Aorta (tissue), 5 donors: ENCODE data around the gene TSHZ3. TPM values are rescaled to one million over a fixed set of nuclear protein-coding genes. Genes with fewer than 3 reads are reported as not detected.

Experiments used
- ATAC-seq: fragments of 200-7000 bp; cut with Tn5 transposase; one replicate; pipeline ENCODE4 v1.9.1; 2022; ENCODE audit warnings: moderate library complexity; ENCODE audit not compliant: low FRiP score
- DNase-seq, 2 donors: peaks; one replicate each; pipeline ENCODE4 v3.0.0-alpha.2; 2020
- H3K27ac ChIP-seq, 2 donors: one replicate each; pipeline ENCODE4 v1.5.1; 2013; ENCODE audit warnings: low read length in 2 of 2, mild to moderate bottlenecking in 2 of 2, moderate library complexity in 2 of 2, control low read depth in 1 of 2, inconsistent platforms in 1 of 2, low read depth in 1 of 2
- H3K27me3 ChIP-seq, 2 donors: one replicate each; pipeline ENCODE4 v1.6.1; 2013; ENCODE audit warnings: control low read depth in 1 of 2, low read length in 1 of 2, mild to moderate bottlenecking in 1 of 2, moderate library complexity in 1 of 2; ENCODE audit not compliant: insufficient read depth in 2 of 2, control insufficient read depth in 1 of 2
- H3K36me3 ChIP-seq, 2 donors: one replicate each; pipeline ENCODE4 v1.6.1; 2013; ENCODE audit warnings: control low read depth in 1 of 2, low read length in 1 of 2, mild to moderate bottlenecking in 1 of 2; ENCODE audit not compliant: insufficient read depth in 2 of 2, control insufficient read depth in 1 of 2
- H3K4me1 ChIP-seq, 2 donors: one replicate each; pipeline ENCODE4 v1.6.1; 2013; ENCODE audit warnings: low read length in 2 of 2, control low read depth in 1 of 2, mild to moderate bottlenecking in 1 of 2, moderate library complexity in 1 of 2; ENCODE audit not compliant: insufficient read depth in 2 of 2, control insufficient read depth in 1 of 2
- H3K4me3 ChIP-seq, 2 donors: one replicate each; pipeline ENCODE4 v1.5.1; 2013; ENCODE audit warnings: low read length in 2 of 2, control low read depth in 1 of 2, mild to moderate bottlenecking in 1 of 2
- H3K9me3 ChIP-seq: one replicate; pipeline ENCODE4 v1.6.1; 2013; ENCODE audit warnings: mild to moderate bottlenecking, low read length; ENCODE audit not compliant: control insufficient read depth
- WGBS, 2 donors: extraction: QIAGEN DNeasy Blood & Tissue Kit; methylation state at CpG; one replicate each; pipeline ENCODE4 v1.1.7; 2013; 5-methylcytosine and 5-hydroxymethylcytosine counted together
- intact Hi-C, 2 donors: fragments of 100-400 bp; cut with DNase I; formaldehyde crosslinking; loops; one replicate each; pipeline versions ENCODE4 v1.14.2 to v1.15.0; 2022
- polyA plus RNA-seq, 2 donors: library from polyadenylated mRNA; stranded (reverse); fragments of 200-250 nt; gene quantifications; one replicate each; pipeline ENCODE4 v1.2.3, GENCODE V29; 2013
- total RNA-seq, 2 donors: library from RNA; stranded (reverse); fragmentation: NEBNext Ultra II Directional; extraction: Animal tissue kit (Norgen Biotek cat#: 25700); gene quantifications; one replicate each; pipeline ENCODE4 v1.2.1, GENCODE V29; 2021
- donor health status: healthy with polysubstance abuse.
- donor health status: Bipolar disorder and iron deficiency.
- donor health status: DM: no; HTN: no; CAD: no.
- donor health status: DM: no; HTN: no; CAD: no.
- donor health status: DM: yes; HTN: yes; CAD: no.

Gene TSHZ3
- total and polyA plus RNA-seq, 4 donors = 3.0 to 20.6 (median 10.8) TPM

- Histone ChIP-seq H3K4me3 (no peak overlapping the region), H3K36me3 (no peaks in the 10 kb centered on the region), H3K27me3 (no peaks in the 10 kb centered on the region), H3K27ac (no peak overlapping the region), H3K9me3 (no peaks in the 10 kb centered on the region), H3K4me1 (no peaks in the 10 kb centered on the region)
- WGBS, 2 donors = 74% methylated on average over 8 of the region's 8 CpGs
- no peak for ATAC-seq
- intact Hi-C loops = no loop called here
- DNase-seq = no peak
These were observed 58.2 kb downstream of the TSHZ3 start for GRCh38 chr19:31290931-31291590.

DNA sequence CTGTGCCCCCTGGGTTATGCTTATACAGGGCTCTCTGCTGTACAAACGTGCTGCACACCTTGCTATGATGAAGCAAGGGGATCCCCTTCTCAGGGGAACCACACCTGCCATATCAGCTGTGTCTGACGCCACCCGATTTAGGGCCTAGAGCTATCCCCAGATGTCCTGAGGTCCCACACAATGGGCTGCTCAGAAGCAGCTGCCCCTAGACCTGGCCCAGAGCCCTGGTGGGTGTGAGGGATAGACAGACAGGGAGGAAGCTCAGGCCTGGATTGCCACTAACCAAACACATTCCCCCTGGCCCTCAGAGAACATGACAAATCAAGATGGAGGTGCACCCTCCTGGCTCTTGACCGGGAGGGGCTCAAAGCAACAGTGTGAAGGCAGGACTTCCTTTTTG, 59.3 kb downstream of the TSHZ3 start:
- no peaks in the 10 kb centered on the region for H3K9me3 ChIP-seq
- 89 to 94% methylated on average over 4 of the region's 4 CpGs for WGBS, 2 donors
- ATAC-seq (no peak), DNase-seq (peak in 1 of 2 donors; percentile 62)
- no peaks in the 10 kb centered on the region for H3K27me3 ChIP-seq
- H3K36me3 ChIP-seq = no peaks in the 10 kb centered on the region
- no peak overlapping the region for H3K27ac ChIP-seq
- H3K4me3 ChIP-seq = no peak overlapping the region
- intact Hi-C loops = no loop called here
- H3K4me1 ChIP-seq = no peaks in the 10 kb centered on the region

- no peaks in the 10 kb centered on the region for H3K9me3 ChIP-seq
- H3K27me3 ChIP-seq = no peaks in the 10 kb centered on the region
- H3K4me1 ChIP-seq = no peaks in the 10 kb centered on the region
- H3K4me3 ChIP-seq = no peak overlapping the region
- DNase-seq = no peak
- WGBS, 2 donors = 83 to 86% methylated on average over 10 of the region's 10 CpGs
- ATAC-seq = no peak
- intact Hi-C loops = no loop called here
- no peaks in the 10 kb centered on the region for H3K36me3 ChIP-seq
- H3K27ac ChIP-seq = no peak overlapping the region
These were observed 59.8 kb downstream of the TSHZ3 start for GRCh38 chr19:31289381-31289880.

DNA sequence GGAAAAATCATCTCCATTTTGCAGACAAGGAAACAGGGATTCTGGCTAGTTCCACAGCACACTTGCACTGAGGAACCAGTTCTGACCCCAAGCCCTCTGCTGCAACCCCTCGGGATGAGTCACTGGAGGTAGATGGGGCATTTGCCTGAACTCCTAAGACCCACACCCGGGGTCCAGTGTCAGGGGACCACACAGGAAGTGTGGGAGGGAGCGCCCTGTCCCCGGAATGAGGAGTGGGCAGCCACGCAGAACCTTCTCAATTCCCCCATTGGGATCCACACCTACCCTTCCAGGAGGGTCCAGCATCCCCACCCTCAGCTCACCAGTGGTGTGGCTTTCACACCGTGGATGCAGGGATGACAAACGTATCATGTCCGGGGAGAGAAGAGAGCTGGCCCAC, 62.7 kb downstream of the TSHZ3 start:
- intact Hi-C loops = no loop called here
- H3K27ac ChIP-seq = no peak overlapping the region
- no peaks in the 10 kb centered on the region for H3K36me3 ChIP-seq
- no peak for DNase-seq
- WGBS, 2 donors = 82 to 85% methylated on average over 8 of the region's 8 CpGs
- no peaks in the 10 kb centered on the region for H3K4me1 ChIP-seq
- no peak overlapping the region for H3K4me3 ChIP-seq
- H3K9me3 ChIP-seq = no peaks in the 10 kb centered on the region
- no peak for ATAC-seq
- H3K27me3 ChIP-seq = no peaks in the 10 kb centered on the region

DNA sequence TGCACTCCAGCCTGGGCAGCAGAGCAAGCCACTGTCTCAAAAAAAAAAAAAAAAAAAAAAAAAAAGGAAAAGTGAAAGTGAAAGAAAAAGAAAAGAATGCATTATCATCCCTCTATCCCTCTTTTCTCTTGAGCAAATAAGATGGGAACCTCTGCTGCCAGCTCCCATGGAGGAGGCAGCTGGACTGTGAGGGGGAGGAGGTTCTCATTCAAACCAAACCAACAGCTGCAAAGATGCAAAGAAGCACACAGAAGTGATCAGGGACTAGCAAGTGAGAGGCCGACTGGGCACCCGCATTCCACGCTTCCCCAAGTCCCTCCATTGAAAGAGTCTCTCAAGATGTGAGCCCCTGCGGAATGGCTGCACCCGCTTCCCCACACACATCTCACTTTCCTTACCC, 63.5 kb downstream of the TSHZ3 start:
- no peaks in the 10 kb centered on the region for H3K4me1 ChIP-seq
- H3K27ac ChIP-seq = no peak overlapping the region
- no peaks in the 10 kb centered on the region for H3K36me3 ChIP-seq
- H3K9me3 ChIP-seq = no peaks in the 10 kb centered on the region
- intact Hi-C loops = no loop called here
- WGBS, 2 donors = 78 to 85% methylated on average over 5 of the region's 5 CpGs
- no peaks in the 10 kb centered on the region for H3K27me3 ChIP-seq
- no peak for ATAC-seq
- DNase-seq = no peak
- H3K4me3 ChIP-seq = no peak overlapping the region

DNA sequence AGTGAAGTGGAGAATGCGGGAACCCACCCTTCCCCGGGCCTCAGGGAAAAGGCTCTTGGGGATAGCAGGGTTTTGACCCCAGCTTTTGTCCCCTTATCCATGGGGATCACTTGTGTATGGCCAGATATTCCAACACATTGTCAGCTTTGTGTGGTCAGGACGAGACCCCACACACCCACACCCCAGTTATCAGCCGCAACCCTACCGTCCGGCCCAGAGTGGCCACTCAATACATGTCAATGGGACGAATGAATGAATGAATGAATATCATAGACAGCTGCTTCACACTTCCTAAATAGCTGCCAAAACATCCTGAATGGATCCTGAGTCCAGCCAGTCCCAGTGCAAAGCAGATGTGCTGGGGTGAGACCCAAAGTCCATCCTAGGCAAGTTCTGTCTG, 64.6 kb downstream of the TSHZ3 start:
- ATAC-seq = no peak
- intact Hi-C loops = no loop called here
- Histone ChIP-seq H3K4me1 (no peaks in the 10 kb centered on the region), H3K9me3 (no peaks in the 10 kb centered on the region), H3K27ac (no peak overlapping the region), H3K4me3 (no peak overlapping the region), H3K36me3 (no peaks in the 10 kb centered on the region), H3K27me3 (no peaks in the 10 kb centered on the region)
- DNase-seq = no peak
- WGBS, 2 donors = 96 to 98% methylated on average over 7 of the region's 7 CpGs

GRCh38 chr19:31283701-31284100, 65.5 kb downstream of the TSHZ3 start:
- 92 to 97% methylated on average over 8 of the region's 8 CpGs for WGBS, 2 donors
- no peak for DNase-seq
- no peak overlapping the region for H3K27ac ChIP-seq
- H3K4me3 ChIP-seq = no peak overlapping the region
- no peaks in the 10 kb centered on the region for H3K27me3 ChIP-seq
- no peak for ATAC-seq
- H3K9me3 ChIP-seq = no peaks in the 10 kb centered on the region
- peaks cover 0 to 6% of the 10 kb centered on the region in 2 donors for H3K36me3 ChIP-seq
- H3K4me1 ChIP-seq = no peaks in the 10 kb centered on the region
- intact Hi-C loops = no loop called here

DNA sequence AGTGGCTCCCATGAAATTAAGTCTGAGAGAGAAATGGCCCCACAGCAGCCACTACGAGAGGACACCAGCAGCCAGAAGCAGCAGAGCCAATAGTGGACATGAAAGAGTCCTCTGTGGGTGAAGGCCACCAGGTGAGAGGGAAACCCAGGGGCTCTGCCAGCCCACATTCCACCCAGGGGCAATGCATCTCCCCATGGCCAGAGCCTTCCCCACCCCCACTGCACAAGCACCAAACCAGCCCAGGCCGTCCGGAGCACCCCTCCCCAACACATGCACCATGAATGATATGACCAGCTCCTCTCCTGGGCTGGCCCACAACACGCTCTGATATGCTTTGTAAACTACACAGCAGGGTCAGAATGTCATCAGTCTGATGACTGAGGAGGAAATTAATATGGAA, 66.9 kb downstream of the TSHZ3 start:
- 77 to 80% methylated on average over 4 of the region's 4 CpGs for WGBS, 2 donors
- H3K27ac ChIP-seq = no peak overlapping the region
- no peak overlapping the region for H3K4me3 ChIP-seq
- ATAC-seq (no peak), DNase-seq (no peak)
- H3K9me3 ChIP-seq = no peaks in the 10 kb centered on the region
- H3K36me3 ChIP-seq = peaks cover 0 to 8% of the 10 kb centered on the region in 2 donors
- no peaks in the 10 kb centered on the region for H3K27me3 ChIP-seq
- intact Hi-C loops = no loop called here
- no peaks in the 10 kb centered on the region for H3K4me1 ChIP-seq

GRCh38 chr19:31280287-31281006, 68.8 kb downstream of the TSHZ3 start:
- Histone ChIP-seq H3K36me3 (peaks cover 0 to 8% of the 10 kb centered on the region in 2 donors), H3K27me3 (no peaks in the 10 kb centered on the region), H3K9me3 (no peaks in the 10 kb centered on the region), H3K4me1 (no peaks in the 10 kb centered on the region), H3K27ac (no peak overlapping the region), H3K4me3 (no peak overlapping the region)
- 78 to 81% methylated on average over 11 of the region's 11 CpGs for WGBS, 2 donors
- no peak for DNase-seq
- no peak for ATAC-seq
- intact Hi-C loops = no loop called here
